Naive thymus-derived CD4-positive, alpha-beta T cell (primary cell): Measurements from ENCODE around the gene RNF208. TPM values are rescaled to one million over a fixed set of nuclear protein-coding genes. Genes with fewer than 3 reads are reported as not detected.
A peak's percentile ranks its signal among the peaks of the same experiment; 100 is the strongest.

Experiments used
- ATAC-seq: fragments of 150-1000 bp; cut with Tn5 transposase; 2 replicates; pipeline ENCODE4 v1.10.0; 2021; ENCODE audit warnings: mild to moderate bottlenecking, moderate library complexity
- CTCF ChIA-PET: fragments of 350-600 bp; sonication (Branson Sonifier 250); formaldehyde crosslinking; loops from one replicate; lab custom pipeline; 2021; ENCODE audit warnings: antibody characterized with exemption; lab: Charles Lee
- POLR2A ChIA-PET: fragments of 350-600 bp; sonication (Branson Sonifier 250); formaldehyde crosslinking; loops from one replicate; lab custom pipeline; 2021; ENCODE audit warnings: antibody characterized with exemption, inconsistent platforms; lab: Charles Lee
- DNase-seq, 9 donors: peaks; one replicate each; pipeline versions ENCODE4 v3.0.0 to v3.0.0-alpha.2; 2020 to 2022; ENCODE audit warnings: mixed read lengths in 1 of 9
- H3K27ac ChIP-seq: one replicate; pipeline ENCODE4 v1.7.0; 2013; ENCODE audit warnings: mild to moderate bottlenecking, low read depth, low read length, moderate library complexity
- H3K27me3 ChIP-seq, 2 donors: one replicate each; pipeline ENCODE4 v1.7.0; 2013; ENCODE audit warnings: low read length in 2 of 2, mild to moderate bottlenecking in 2 of 2, moderate library complexity in 2 of 2; ENCODE audit not compliant: control insufficient read depth in 2 of 2, insufficient read depth in 2 of 2
- H3K36me3 ChIP-seq, 3 experiments: 1 replicate in 2 of 3; 2 replicates in 1 of 3; pipeline ENCODE4 v1.7.0; 2013; ENCODE audit warnings: low read length in 3 of 3, mild to moderate bottlenecking in 3 of 3, moderate library complexity in 1 of 3; ENCODE audit not compliant: insufficient read depth in 3 of 3, control insufficient read depth in 2 of 3
- H3K4me1 ChIP-seq, 2 donors: one replicate each; pipeline ENCODE4 v1.7.0; 2013; ENCODE audit warnings: low read length in 2 of 2, mild to moderate bottlenecking in 2 of 2, moderate library complexity in 1 of 2; ENCODE audit not compliant: control insufficient read depth in 2 of 2, insufficient read depth in 2 of 2
- H3K4me3 ChIP-seq: 2 replicates; pipeline ENCODE4 v1.7.0; 2013; ENCODE audit warnings: mild to moderate bottlenecking, low read length
- H3K9me3 ChIP-seq, 3 experiments: 1 replicate in 2 of 3; 2 replicates in 1 of 3; pipeline ENCODE4 v1.7.0; 2013; ENCODE audit warnings: low read length in 3 of 3; ENCODE audit not compliant: control insufficient read depth in 2 of 3
- H3K27ac Mint-ChIP-seq, 9 donors: one replicate each; pipeline ENCODE4 v1.8.0; 2020 to 2022; ENCODE audit warnings: mixed read lengths in 9 of 9, mild to moderate bottlenecking in 8 of 9, moderate library complexity in 5 of 9, inconsistent platforms in 2 of 9
- H3K27me3 Mint-ChIP-seq, 5 donors: one replicate each; pipeline ENCODE4 v1.8.0; 2021 to 2022; ENCODE audit warnings: mixed read lengths in 5 of 5, mild to moderate bottlenecking in 1 of 5
- H3K36me3 Mint-ChIP-seq, 5 donors: one replicate each; pipeline ENCODE4 v1.8.0; 2020 to 2022; ENCODE audit warnings: mixed read lengths in 5 of 5, mild to moderate bottlenecking in 3 of 5, inconsistent platforms in 1 of 5
- H3K4me1 Mint-ChIP-seq, 7 donors: one replicate each; pipeline ENCODE4 v1.8.0; 2020 to 2022; ENCODE audit warnings: mixed read lengths in 7 of 7, mild to moderate bottlenecking in 3 of 7, inconsistent platforms in 1 of 7
- H3K4me3 Mint-ChIP-seq, 10 donors: one replicate each; pipeline ENCODE4 v1.8.0; 2020 to 2022; ENCODE audit warnings: mild to moderate bottlenecking in 10 of 10, mixed read lengths in 10 of 10, moderate library complexity in 6 of 10, inconsistent platforms in 2 of 10
- H3K9me3 Mint-ChIP-seq, 11 donors: one replicate each; pipeline ENCODE4 v1.8.0; 2020 to 2022; ENCODE audit warnings: mixed read lengths in 11 of 11, mild to moderate bottlenecking in 4 of 11, inconsistent platforms in 1 of 11, moderate library complexity in 1 of 11
- intact Hi-C, 2 donors: fragments of 100-400 bp; cut with micrococcal nuclease; formaldehyde crosslinking; loops; one replicate each; pipeline ENCODE4 v1.15.1; 2023
- polyA plus RNA-seq, 2 donors: library from polyadenylated mRNA; unstranded; fragments of 300-500 nt; fragmentation: Illumina TruSeq; gene quantifications; one replicate each; pipeline ENCODE4 v1.2.3, GENCODE V29; 2021
- total RNA-seq, 6 experiments: library from RNA in 5 of 6; stranded (reverse) in 5 of 6; gene quantifications; 1 replicate in 5 of 6; 2 replicates in 1 of 6; pipeline ENCODE4 v1.2.3 and lab custom pipeline; 2021 to 2026

RNF208 gene
- total and polyA plus RNA-seq, 7 experiments from 2014 or later: 0.85 to 4.3 (median 1.2) TPM; not detected in 2

GRCh38 chr9:137254624-137255447 is 32.8 kb upstream of the RNF208 start, which contains the start of gene NELFB:
TSS of gene NELFB (plus strand) at chr9:137255327.
- Mint-ChIP-seq H3K27ac (peak within 1 kb of the TSS in 7 of 9 donors; percentile 65 to 91 (median 82)), H3K9me3 (peaks cover 0 to 1% (median 0%) of the 10 kb centered on the region in 11 donors), H3K36me3 (peaks cover 0 to 8% (median 0%) of the 10 kb centered on the region in 5 donors), H3K27me3 (no peaks in the 10 kb centered on the region), H3K4me1 (peaks cover 0 to 22% (median 17%) of the 10 kb centered on the region in 7 donors), H3K4me3 (peak within 1 kb of the TSS; percentile 79 to 94 (median 88))
- Histone ChIP-seq H3K36me3 (peaks cover 0 to 31% (median 0%) of the 10 kb centered on the region in 3 experiments), H3K4me1 (peaks cover 11% of the 10 kb centered on the region in 2 donors), H3K9me3 (no peaks in the 10 kb centered on the region), H3K27ac (peak within 1 kb of the TSS; percentile 70), H3K4me3 (peak within 1 kb of the TSS; percentile 91), H3K27me3 (no peaks in the 10 kb centered on the region)
- POLR2A ChIA-PET: interaction anchor here (0.7 to 9.5 kb wide), 9 partner anchors 11 to 846 kb away, joined by 3 to 168 read pairs (median 5); partner anchors contain the start of genes ANAPC2, EXD3, NOXA1 and RNF208
- ATAC-seq (peak; percentile 97), DNase-seq (peak; percentile 89 to 100 (median 95))
- CTCF ChIA-PET: interaction anchor here (0.9 to 2.6 kb wide), 3 partner anchors 13 to 18 kb away, joined by 5 to 9 read pairs (median 5); partner anchors contain the start of gene TUBB4B
- intact Hi-C loops: loop anchor here (1.0 to 2.0 kb wide), 7 partner anchors 14 to 311 kb away; partner anchors contain the start of genes TUBB4B (in 2 of the 2), ANAPC2 (in 1 of the 2), FBXW5 (in 1 of the 2) and NDOR1 (in 1 of the 2)

- ATAC-seq: no peak
- H3K27me3 Mint-ChIP-seq: no peaks in the 10 kb centered on the region
Measured at GRCh38 chr9:137253717-137254623, 31.9 kb upstream of the RNF208 start.

GRCh38 chr9:137252555-137253506 is 30.8 kb upstream of the RNF208 start:
- H3K36me3 Mint-ChIP-seq: peaks cover 0 to 1% (median 0%) of the 10 kb centered on the region in 5 donors
- H3K27ac Mint-ChIP-seq: no peak overlapping the region
- ATAC-seq (no peak), DNase-seq (no peak)
- no peaks in the 10 kb centered on the region for H3K9me3 ChIP-seq
- no peaks in the 10 kb centered on the region for H3K27me3 ChIP-seq
- peaks cover 11% of the 10 kb centered on the region in 2 donors for H3K4me1 ChIP-seq
- peaks cover 0 to 1% (median 0%) of the 10 kb centered on the region in 11 donors for H3K9me3 Mint-ChIP-seq
- ChIA-PET CTCF (interaction anchor here (0.7 to 2.6 kb wide), 3 partner anchors 12 to 152 kb away, joined by 3 to 9 read pairs (median 5); partner anchors contain the start of gene TUBB4B), POLR2A (interaction anchor here (9.5 kb wide), 1 partner anchor 12 kb away, joined by 168 read pairs; the partner anchor contains the start of gene TUBB4B)
- H3K27ac ChIP-seq: no peak overlapping the region
- intact Hi-C loops: no loop called here
- H3K4me3 ChIP-seq: no peak overlapping the region
- H3K27me3 Mint-ChIP-seq: no peaks in the 10 kb centered on the region
- H3K36me3 ChIP-seq: peaks cover 0 to 16% (median 0%) of the 10 kb centered on the region in 3 experiments
- H3K4me3 Mint-ChIP-seq: no peak overlapping the region
- peaks cover 0 to 22% (median 15%) of the 10 kb centered on the region in 7 donors for H3K4me1 Mint-ChIP-seq

More at GRCh38 chr9:137253717-137254623, 31.9 kb upstream of the RNF208 start:
- Histone ChIP-seq H3K4me3 (peak overlapping the region; percentile 82), H3K9me3 (no peaks in the 10 kb centered on the region), H3K4me1 (peaks cover 11% of the 10 kb centered on the region in 2 donors), H3K36me3 (peaks cover 0 to 27% (median 0%) of the 10 kb centered on the region in 3 experiments), H3K27ac (no peak overlapping the region), H3K27me3 (no peaks in the 10 kb centered on the region)
- Mint-ChIP-seq H3K36me3 (peaks cover 0 to 3% (median 0%) of the 10 kb centered on the region in 5 donors), H3K27ac (peak overlapping the region in 7 of 9 donors; percentile 59 to 90 (median 76)), H3K9me3 (peaks cover 0 to 1% (median 0%) of the 10 kb centered on the region in 11 donors), H3K4me3 (peak overlapping the region; percentile 77 to 91 (median 88)), H3K4me1 (peaks cover 0 to 22% (median 15%) of the 10 kb centered on the region in 7 donors)
- DNase-seq: no peak
- CTCF ChIA-PET: interaction anchor here (0.7 to 2.6 kb wide), 4 partner anchors 12 to 153 kb away, joined by 3 to 9 read pairs (median 5); partner anchors contain the start of gene TUBB4B
- intact Hi-C loops: loop anchor here in 1 of 2 donors (2.0 kb wide), 1 partner anchor 17 kb away; no protein-coding TSS in a partner anchor
- POLR2A ChIA-PET: interaction anchor here (0.7 to 9.5 kb wide), 8 partner anchors 12 to 845 kb away, joined by 3 to 168 read pairs (median 6); partner anchors contain the start of genes ANAPC2, EXD3, NOXA1 and RNF208

GRCh38 chr9:137251490-137252268 is 29.6 kb upstream of the RNF208 start:
- DNase-seq: no peak
- ATAC-seq: no peak

GRCh38 chr9:137251194-137251461 is 29.1 kb upstream of the RNF208 start, which contains the start of gene STPG3:
TSS of gene STPG3 (plus strand) at chr9:137251286. CDS start at chr9:137251287, 1 bp downstream.
- no peaks in the 10 kb centered on the region for H3K27me3 ChIP-seq
- no peak for DNase-seq
- Mint-ChIP-seq H3K27ac (peak within 1 kb of the TSS in 1 of 9 donors; percentile 3), H3K27me3 (no peaks in the 10 kb centered on the region), H3K9me3 (peaks cover 0 to 1% (median 0%) of the 10 kb centered on the region in 11 donors), H3K4me1 (peaks cover 0 to 11% (median 7%) of the 10 kb centered on the region in 7 donors), H3K36me3 (no peaks in the 10 kb centered on the region), H3K4me3 (peak within 1 kb of the TSS in 1 of 10 donors; percentile 79)
- H3K9me3 ChIP-seq: no peaks in the 10 kb centered on the region
- no peak for ATAC-seq
- H3K27ac ChIP-seq: no peak within 1 kb of the TSS
- peaks cover 5 to 7% of the 10 kb centered on the region in 2 donors for H3K4me1 ChIP-seq
- H3K4me3 ChIP-seq: no peak within 1 kb of the TSS
- ChIA-PET POLR2A (interaction anchor here (9.5 kb wide), 1 partner anchor 10 kb away, joined by 168 read pairs; the partner anchor contains the start of gene TUBB4B), CTCF (no interaction called here)
- intact Hi-C loops: no loop called here
- H3K36me3 ChIP-seq: peaks cover 0 to 6% (median 0%) of the 10 kb centered on the region in 3 experiments

More at GRCh38 chr9:137251490-137252268, 29.6 kb upstream of the RNF208 start:
- ChIA-PET CTCF (no interaction called here), POLR2A (interaction anchor here (9.5 kb wide), 1 partner anchor 11 kb away, joined by 168 read pairs; the partner anchor contains the start of gene TUBB4B)
- H3K36me3 Mint-ChIP-seq: no peaks in the 10 kb centered on the region
- H3K27me3 Mint-ChIP-seq: no peaks in the 10 kb centered on the region
- Histone ChIP-seq H3K27me3 (no peaks in the 10 kb centered on the region), H3K27ac (no peak overlapping the region), H3K9me3 (no peaks in the 10 kb centered on the region), H3K36me3 (peaks cover 0 to 10% (median 0%) of the 10 kb centered on the region in 3 experiments), H3K4me3 (no peak overlapping the region), H3K4me1 (peaks cover 10 to 11% of the 10 kb centered on the region in 2 donors)
- H3K4me3 Mint-ChIP-seq: peak overlapping the region in 1 of 10 donors; percentile 45
- intact Hi-C loops: no loop called here
- H3K9me3 Mint-ChIP-seq: peaks cover 0 to 1% (median 0%) of the 10 kb centered on the region in 11 donors
- peak overlapping the region in 1 of 9 donors; percentile 3 for H3K27ac Mint-ChIP-seq
- H3K4me1 Mint-ChIP-seq: peaks cover 0 to 17% (median 13%) of the 10 kb centered on the region in 7 donors
